Stimulated activated CD8-positive, alpha-beta memory T cell treated with anti-CD3 and anti-CD28 coated beads, Interleukin-12 subunit alpha, Interleukin-12 subunit beta, amount 100 ng/mL, for 4 hours (primary cell): ENCODE measurements around the gene ADAM21.
"Not testable (repeated sequence)": the region's sequence is repeated elsewhere in the genome, so short reads cannot be mapped to it uniquely, and the experiment has no call there.

ENCODE experiments used
- DNase-seq: peaks from one replicate; pipeline ENCODE4 v3.0.0-alpha.2; 2020; ENCODE audit warnings: low read depth

ADAM21 gene

DNA sequence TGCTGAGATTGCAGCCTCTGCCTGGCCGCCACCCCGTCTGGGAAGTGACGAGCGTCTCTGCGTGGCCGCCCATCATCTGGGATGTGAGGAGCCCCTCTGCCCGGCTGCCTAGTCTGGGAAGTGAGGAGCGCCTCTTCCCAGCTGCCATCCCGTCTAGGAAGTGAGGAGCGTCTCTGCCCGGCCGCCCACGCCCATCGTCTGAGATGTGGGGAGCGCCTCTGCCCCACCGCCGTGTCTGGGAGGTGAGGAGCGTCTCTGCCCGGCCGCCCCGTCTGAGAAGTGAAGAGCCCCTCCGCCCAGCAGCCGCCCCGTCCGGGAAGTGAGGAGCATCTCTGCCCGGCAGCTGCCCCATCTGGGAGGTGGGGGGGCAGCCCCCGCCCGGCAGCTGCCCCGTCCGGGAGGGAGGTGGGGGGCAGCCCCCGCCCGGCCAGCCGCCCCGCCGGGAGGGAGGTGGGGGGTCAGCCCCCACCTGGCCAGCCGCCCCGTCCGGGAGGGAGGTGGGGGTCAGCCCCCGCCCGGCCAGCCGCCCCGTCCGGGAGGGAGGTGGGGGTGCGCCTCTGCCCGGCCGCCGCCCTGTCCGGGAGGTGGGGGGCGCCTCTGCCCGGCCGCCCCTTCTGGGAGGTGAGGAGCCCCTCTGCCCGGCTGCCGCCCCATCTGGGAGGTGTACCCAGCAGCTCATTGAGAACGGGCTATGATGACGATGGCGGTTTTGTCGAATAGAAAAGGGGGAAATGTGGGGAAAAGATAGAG, 25.6 kb downstream of the ADAM21 start:
- not testable (repeated sequence) for DNase-seq

DNA sequence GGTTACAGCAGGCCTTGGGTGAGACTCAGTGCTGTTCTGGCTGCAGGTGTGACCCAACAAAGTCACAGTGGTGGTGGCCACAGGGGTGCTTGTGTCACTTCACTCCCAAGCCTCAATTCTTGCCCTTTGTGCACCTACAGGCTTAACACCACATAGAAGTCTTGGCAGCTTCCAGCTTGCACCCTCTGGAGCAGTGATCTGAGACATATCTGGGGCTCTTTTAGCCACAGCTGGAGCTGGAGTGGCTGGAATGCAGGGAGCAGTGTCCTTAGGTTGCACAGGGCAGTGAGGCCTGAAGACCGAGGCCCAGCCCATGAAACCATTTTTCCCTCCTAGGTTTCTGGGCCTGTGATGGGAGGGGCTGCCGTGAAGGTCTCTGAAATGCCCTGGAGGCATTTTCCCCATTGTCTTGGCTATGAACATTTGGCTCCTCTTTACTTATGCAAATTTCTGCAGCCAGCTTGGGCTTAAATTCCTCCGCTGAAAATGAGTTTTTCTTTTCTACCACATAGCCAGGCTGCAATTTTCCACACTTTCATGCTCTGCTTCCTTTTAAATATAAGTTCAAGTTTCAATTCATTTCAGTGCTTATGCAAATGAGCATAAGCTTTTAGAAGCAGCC, 37.7 kb downstream of the ADAM21 start:
- DNase-seq = no peak

DNA sequence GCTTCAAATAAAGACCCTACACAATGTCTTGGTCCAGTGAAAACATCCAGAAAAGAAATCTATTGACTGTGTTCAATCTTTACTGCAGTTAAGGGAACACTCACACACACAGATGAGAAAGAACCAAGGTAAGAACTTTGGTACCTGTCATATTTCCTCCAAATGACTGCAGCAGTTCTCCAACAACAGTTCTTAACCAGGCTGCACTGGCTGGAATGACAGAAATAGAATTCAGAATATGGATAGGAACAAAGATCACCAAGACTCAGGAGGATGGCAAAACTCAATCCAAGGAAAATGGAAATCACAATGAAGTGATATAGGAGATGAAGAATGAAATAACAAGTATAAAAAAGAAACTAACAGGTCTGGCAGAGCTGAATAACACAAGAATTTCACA, 46.2 kb downstream of the ADAM21 start:
- DNase-seq = no peak
